T47D (cell line): ENCODE results near the gene DIP2C.
"Not testable (repeated sequence)": the region's sequence is repeated elsewhere in the genome, so short reads cannot be mapped to it uniquely, and the experiment has no call there.

Experiments
- DNase-seq, 2 experiments: peaks; one replicate each; pipeline versions ENCODE4 v3.0.0 to v3.0.0-alpha.2; 2011 to 2012; ENCODE audit warnings: low read depth in 1 of 2, low spot score in 1 of 2
- JUND ChIP-seq: IDR thresholded peaks from 2 replicates; pipeline ENCODE4 v1.6.1; 2012; ENCODE audit warnings: low read depth
- in situ Hi-C: cut with HindIII; loops from 2 replicates; pipeline ENCODE4 v1.10.0; 2016; ENCODE audit warnings: low sequenced_read_pairs, low pct_unique_long_range_greater_than_20kb

The DIP2C gene

GRCh38 chr10:326894-327635 is 362.4 kb downstream of the DIP2C start:
- in situ Hi-C loops = no loop called here
- no peak for TF ChIP-seq JUND
- DNase-seq = no peak

- DNase-seq = no peak
- in situ Hi-C loops = no loop called here
- TF ChIP-seq JUND = no peak
Observed at GRCh38 chr10:326350-326749, 363.1 kb downstream of the DIP2C start.

GRCh38 chr10:325282-325681 is 364.2 kb downstream of the DIP2C start:
- in situ Hi-C loops = no loop called here
- TF ChIP-seq JUND = no peak
- no peak for DNase-seq

- in situ Hi-C loops = no loop called here
- no peak for TF ChIP-seq JUND
- no peak for DNase-seq
Observed at GRCh38 chr10:324593-324992, 364.9 kb downstream of the DIP2C start.

- DNase-seq = no peak
- in situ Hi-C loops = no loop called here
- no peak for TF ChIP-seq JUND
Observed at GRCh38 chr10:323651-324293, 365.7 kb downstream of the DIP2C start.

GRCh38 chr10:323046-323445 is 366.4 kb downstream of the DIP2C start:
- DNase-seq, in situ Hi-C loops: not testable (repeated sequence)

- DNase-seq = no peak
- in situ Hi-C loops = no loop called here
- no peak for TF ChIP-seq JUND
Observed at GRCh38 chr10:320771-321170, 368.7 kb downstream of the DIP2C start.

GRCh38 chr10:317926-318325 is 371.5 kb downstream of the DIP2C start:
- in situ Hi-C loops = no loop called here
- DNase-seq = no peak
- TF ChIP-seq JUND = no peak

GRCh38 chr10:317271-317769 is 372.1 kb downstream of the DIP2C start:
- DNase-seq = no peak
- in situ Hi-C loops = no loop called here

GRCh38 chr10:316390-316789 is 373.1 kb downstream of the DIP2C start:
- DNase-seq = no peak
- no peak for TF ChIP-seq JUND
- in situ Hi-C loops = no loop called here

More at GRCh38 chr10:317271-317769, 372.1 kb downstream of the DIP2C start:
- no peak for TF ChIP-seq JUND

- in situ Hi-C loops = no loop called here
- TF ChIP-seq JUND = no peak
- no peak for DNase-seq
Observed at GRCh38 chr10:314871-315270, 374.6 kb downstream of the DIP2C start.

- no peak for DNase-seq
- in situ Hi-C loops = no loop called here
- TF ChIP-seq JUND = no peak
Observed at GRCh38 chr10:314381-314780, 375.1 kb downstream of the DIP2C start.

GRCh38 chr10:311901-312665 is 377.4 kb downstream of the DIP2C start:
- in situ Hi-C loops = no loop called here
- TF ChIP-seq JUND = no peak

More at GRCh38 chr10:311901-312665, 377.4 kb downstream of the DIP2C start:
- no peak for DNase-seq
